Stimulated activated CD8-positive, alpha-beta memory T cell treated with anti-CD3 and anti-CD28 coated beads, Interleukin-7, amount 100 ng/mL, for 4 hours (primary cell): ENCODE measurements around the gene LTC4S.
"Not testable (repeated sequence)": the region's sequence is repeated elsewhere in the genome, so short reads cannot be mapped to it uniquely, and the experiment has no call there.

ENCODE experiments used
- DNase-seq, 2 donors: peaks; one replicate each; pipeline ENCODE4 v3.0.0-alpha.2; 2020; ENCODE audit warnings: low read depth in 2 of 2

The LTC4S gene

GRCh38 chr5:179823937-179824744, 30.4 kb downstream of the LTC4S start:
- DNase-seq, result no peak

GRCh38 chr5:179824745-179825112, 30.9 kb downstream of the LTC4S start:
- no peak for DNase-seq

GRCh38 chr5:179825655-179826182, 31.9 kb downstream of the LTC4S start:
- no peak for DNase-seq

GRCh38 chr5:179827680-179828079, 33.9 kb downstream of the LTC4S start:
- DNase-seq, result peak; percentile 39 to 46

- no peak for DNase-seq
These were observed 35.1 kb downstream of the LTC4S start for GRCh38 chr5:179828756-179829421.

- no peak for DNase-seq
These were observed 36.1 kb downstream of the LTC4S start for GRCh38 chr5:179829732-179830435.

- no peak for DNase-seq
These were observed 37.2 kb downstream of the LTC4S start for GRCh38 chr5:179830818-179831468.

GRCh38 chr5:179832039-179832745, 38.4 kb downstream of the LTC4S start:
- DNase-seq, result no peak

- DNase-seq, result no peak
These were observed 39.4 kb downstream of the LTC4S start for GRCh38 chr5:179833056-179833708.

GRCh38 chr5:179833709-179834070, 39.9 kb downstream of the LTC4S start:
- DNase-seq, result no peak

GRCh38 chr5:179834120-179834519, 40.3 kb downstream of the LTC4S start:
- DNase-seq, result no peak

- not testable (repeated sequence) for DNase-seq
These were observed 41.1 kb downstream of the LTC4S start for GRCh38 chr5:179834871-179835270.

GRCh38 chr5:179836225-179837019, 42.6 kb downstream of the LTC4S start:
- DNase-seq, result peak; percentile 29 to 42

GRCh38 chr5:179837076-179838011, 43.6 kb downstream of the LTC4S start:
- DNase-seq, result no peak

- DNase-seq, result no peak
These were observed 45.8 kb downstream of the LTC4S start for GRCh38 chr5:179839328-179840256.

- no peak for DNase-seq
These were observed 46.5 kb downstream of the LTC4S start for GRCh38 chr5:179840321-179840720.

- DNase-seq, result no peak
These were observed 47.0 kb downstream of the LTC4S start for GRCh38 chr5:179840766-179841165.

- DNase-seq, result no peak
These were observed 47.8 kb downstream of the LTC4S start for GRCh38 chr5:179841621-179842020.
